SK-N-DZ (cell line): ENCODE data around the gene ZNF587.
"Not testable (repeated sequence)": the region's sequence is repeated elsewhere in the genome, so short reads cannot be mapped to it uniquely, and the experiment has no call there.

Experiments
- DNase-seq: peaks from one replicate; pipeline ENCODE4 v3.0.0-alpha.2; 2015; ENCODE audit warnings: low spot score

ZNF587 gene

DNA sequence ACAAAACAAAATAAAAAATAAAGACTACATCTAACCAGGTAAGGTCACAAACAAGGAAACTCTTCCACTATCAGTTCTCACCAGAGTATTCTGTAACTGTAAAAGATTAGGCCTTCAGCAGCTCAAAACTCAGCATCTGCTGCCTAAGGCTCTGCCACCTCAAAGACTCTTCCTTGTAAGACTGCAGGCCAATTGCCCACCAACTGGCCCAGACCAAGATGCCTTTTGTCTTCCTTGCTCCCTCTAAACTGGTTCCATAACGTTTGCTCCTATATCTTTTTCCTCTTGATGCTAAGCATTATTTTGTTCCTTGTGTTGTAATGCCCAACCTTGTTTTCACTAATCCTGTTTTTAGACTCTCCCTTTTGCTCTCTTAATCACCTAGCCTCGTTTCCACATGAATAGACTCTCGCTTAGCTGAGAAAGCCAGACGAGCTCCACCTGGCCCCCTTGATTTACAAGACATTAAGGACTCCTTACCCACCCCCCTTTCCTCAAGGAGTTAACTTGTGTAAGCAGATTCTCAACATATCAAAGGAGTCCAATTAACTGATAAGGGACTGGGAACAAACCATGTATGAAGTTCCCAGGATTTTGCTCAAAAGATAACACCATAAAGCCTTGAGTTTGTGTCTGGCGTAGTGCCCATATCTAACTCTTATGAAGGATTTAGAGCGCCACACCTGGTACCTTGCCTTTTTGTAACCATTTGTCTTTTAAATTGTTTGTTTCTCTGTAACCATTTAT lies 37.7 kb downstream of the ZNF587 start:
- DNase-seq: no peak

DNA sequence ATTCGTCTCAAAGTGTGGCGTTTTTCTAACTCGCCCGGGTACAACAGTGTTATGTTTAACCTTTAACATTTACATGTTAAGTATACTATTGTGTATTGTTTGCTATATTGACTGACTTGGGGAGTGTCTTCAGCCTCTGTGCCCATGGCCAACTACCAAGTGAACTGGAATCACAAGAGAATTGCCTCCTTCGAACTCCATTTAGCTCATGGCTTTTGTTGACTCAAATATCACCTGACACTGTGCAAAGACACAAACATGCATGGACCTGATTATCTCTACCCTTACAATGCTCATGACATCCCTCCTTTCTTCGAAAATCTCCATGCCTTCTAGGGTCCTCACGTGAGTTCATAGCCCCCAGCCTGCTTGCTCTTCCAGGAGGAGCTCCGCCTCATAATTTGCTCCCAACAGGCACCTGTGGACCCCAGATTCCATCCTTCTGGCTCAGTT lies 38.5 kb downstream of the ZNF587 start:
- peak; percentile 2 for DNase-seq

DNA sequence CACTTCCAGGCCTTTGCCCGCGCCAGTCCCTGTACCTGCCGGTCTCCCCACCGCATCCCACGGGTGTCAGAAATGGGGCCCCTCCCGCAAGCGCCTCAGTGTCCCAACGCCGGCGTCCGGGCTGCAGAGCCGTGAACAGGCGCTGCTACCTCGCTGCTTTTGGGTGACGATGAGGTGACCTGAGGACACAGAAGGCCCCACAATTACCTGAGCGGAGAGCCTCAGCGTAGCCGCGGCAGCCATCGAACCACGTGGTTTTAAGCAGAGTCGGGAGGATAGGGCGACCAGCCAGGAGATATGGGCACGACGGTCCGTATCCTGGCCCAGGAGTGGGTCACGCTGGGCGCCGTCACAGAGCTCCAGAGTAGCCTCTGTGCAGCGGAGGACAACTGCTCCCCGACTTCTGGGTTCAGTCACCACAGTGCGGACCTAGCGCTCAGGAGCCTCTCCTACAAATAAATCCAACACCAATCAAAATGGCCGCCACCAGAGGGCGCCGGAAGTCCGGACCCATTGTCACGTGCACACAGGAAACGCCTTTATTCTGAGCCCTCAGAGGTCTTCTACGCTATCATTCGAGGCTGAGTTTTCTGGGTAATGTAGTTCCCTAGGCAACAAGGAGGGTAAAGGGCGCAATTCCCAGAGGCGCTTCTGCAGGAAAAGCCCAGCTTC lies 39.0 kb downstream of the ZNF587 start, which contains the start of gene ZNF814:
TSS of gene ZNF814 (minus strand) at position 478 of the 672 bp plus-strand sequence. CDS start at position 243, 235 bp downstream.
- peak; percentile 92 for DNase-seq

DNA sequence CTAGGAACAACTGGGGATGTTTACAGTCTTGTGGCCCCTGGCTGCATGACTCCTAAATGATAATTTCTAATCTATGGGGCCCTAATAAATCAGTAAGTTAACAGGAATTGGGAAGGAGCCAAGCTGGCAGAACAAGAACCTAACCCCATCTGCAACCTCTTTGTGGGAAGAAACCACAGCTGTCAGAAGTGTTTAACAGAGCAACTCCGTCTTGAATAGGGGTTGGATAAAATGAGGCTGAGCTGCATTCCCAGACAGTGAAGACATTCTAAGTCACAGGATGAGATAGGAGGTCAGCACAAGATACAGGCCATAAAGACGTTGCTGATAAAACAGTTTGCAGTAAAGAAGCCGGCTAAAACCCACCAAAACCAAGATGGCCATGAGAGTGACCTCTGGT lies 41.0 kb downstream of the ZNF587 start:
- not testable (repeated sequence) for DNase-seq

DNA sequence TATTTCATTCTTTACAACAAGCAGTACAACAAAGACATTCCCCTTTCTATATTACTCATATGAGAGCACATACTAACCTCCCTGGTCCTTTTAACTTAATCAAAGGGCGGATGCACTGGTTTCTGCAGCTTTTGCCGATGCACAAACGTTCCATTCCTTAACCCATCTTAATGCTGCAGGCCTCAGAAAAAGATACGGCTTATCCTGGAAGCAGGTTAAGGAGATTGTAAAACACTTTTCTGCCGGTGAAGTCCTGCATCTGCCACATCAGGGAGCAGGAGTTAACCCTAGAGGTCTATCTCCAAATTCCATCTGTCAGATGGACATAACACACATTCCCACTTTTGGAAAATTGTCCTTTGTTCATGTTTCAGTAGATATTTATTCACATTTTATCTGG lies 50.7 kb downstream of the ZNF587 start:
- no peak for DNase-seq

DNA sequence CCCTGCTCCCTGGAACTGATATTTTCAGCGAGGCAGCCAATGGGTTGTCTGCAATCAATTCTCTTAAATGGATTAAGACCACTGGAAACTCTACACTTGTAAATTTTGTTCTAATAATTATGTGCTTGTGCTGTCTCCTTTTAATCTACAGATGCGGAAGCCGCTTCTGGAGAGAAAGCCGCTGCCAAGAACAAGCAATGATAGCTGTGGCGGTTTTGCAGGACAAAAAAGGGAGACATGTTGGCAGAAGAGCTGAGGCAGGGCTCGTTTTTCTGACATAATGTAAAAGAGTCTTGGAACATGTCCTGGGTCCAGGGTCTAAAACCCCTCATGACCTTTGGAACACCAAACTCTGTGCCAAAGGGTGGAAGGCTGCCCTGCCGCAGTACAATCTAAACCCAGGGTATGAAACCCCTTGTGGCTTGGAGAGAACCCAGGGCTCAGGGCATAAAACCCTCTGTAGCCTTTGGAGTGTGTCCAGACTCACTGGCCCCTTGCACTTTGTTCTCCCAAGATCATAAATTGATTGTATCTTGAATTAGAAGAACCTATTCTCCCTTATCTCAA lies 54.0 kb downstream of the ZNF587 start:
- DNase-seq: no peak

DNA sequence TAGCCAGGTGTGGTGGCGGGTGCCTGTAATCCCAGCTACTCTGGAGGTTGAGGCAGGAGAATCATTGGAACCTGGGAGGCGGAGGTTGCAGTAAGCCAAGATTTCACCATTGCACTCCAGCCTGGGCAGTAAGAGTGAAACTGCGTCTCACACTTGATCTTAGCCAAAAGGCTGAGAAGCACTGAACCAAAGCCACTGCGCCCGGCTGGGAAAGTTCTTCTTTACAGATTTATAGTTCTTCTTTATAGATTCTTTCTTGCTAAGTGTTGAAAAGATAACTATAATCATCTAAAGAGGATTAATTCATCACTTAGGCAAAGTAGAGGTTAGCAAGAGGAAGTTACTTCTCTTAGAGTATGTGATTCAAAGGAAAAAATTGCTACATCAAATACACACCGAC lies 55.6 kb downstream of the ZNF587 start:
- no peak for DNase-seq

DNA sequence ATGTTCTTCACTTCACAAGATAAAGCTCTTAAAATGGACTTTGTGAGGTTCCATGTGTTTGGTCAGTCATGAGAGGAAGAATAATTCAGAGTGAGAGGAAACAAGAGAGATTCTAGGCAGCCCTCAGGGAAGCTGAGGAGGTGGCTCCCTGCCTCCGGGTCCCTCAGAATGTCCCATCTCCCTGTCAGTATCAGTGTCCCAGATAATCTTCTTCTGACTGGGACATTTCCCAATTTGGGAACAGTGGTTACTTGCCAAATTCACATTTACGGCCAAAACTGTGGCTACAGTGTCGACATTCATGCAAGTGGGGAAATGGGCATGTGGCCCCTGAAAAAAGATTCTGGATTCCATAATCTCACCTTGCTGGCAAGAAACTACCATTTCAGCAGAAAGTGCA lies 57.7 kb downstream of the ZNF587 start:
- no peak for DNase-seq

DNA sequence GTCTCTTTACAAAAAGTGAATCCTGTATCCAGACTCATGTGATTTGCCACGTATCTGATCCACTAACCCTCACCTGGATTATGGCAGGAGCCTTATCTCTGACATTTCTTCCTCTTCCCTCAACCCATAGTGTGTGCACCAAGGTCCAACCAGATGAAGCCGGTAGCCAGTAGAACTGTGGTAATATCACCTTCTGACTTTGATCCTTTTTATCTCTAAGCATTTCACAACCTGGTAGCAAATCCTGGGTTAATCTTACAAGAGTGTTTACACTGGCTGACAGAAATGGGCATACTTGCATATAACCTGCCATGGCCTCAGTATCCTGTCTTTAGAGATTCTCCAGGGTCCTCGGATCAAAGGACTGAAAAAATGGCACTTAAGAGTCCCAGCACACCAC lies 64.9 kb downstream of the ZNF587 start:
- DNase-seq: no peak
